Esophagus (tissue), 2 donors: ENCODE results near the gene PIK3CB. TPM values are rescaled to one million over a fixed set of nuclear protein-coding genes. Genes with fewer than 3 reads are reported as not detected.
"Not testable (repeated sequence)": the region's sequence is repeated elsewhere in the genome, so short reads cannot be mapped to it uniquely, and the experiment has no call there.

ENCODE experiments used
- H3K27ac ChIP-seq, 2 donors: one replicate each; pipeline ENCODE4 v1.5.1; 2013; ENCODE audit warnings: low read depth in 2 of 2, mild to moderate bottlenecking in 2 of 2, inconsistent platforms in 1 of 2, low read length in 1 of 2, moderate library complexity in 1 of 2
- H3K27me3 ChIP-seq, 2 donors: one replicate each; pipeline ENCODE4 v1.6.1; 2013; ENCODE audit warnings: low read length in 2 of 2, control low read depth in 1 of 2, mild to moderate bottlenecking in 1 of 2; ENCODE audit not compliant: insufficient read depth in 2 of 2, control insufficient read depth in 1 of 2
- H3K36me3 ChIP-seq, 2 donors: one replicate each; pipeline ENCODE4 v1.6.1; 2013; ENCODE audit warnings: low read length in 1 of 2; ENCODE audit not compliant: control insufficient read depth in 2 of 2, insufficient read depth in 2 of 2
- H3K4me1 ChIP-seq, 2 donors: one replicate each; pipeline ENCODE4 v1.6.1; 2013; ENCODE audit warnings: low read length in 1 of 2; ENCODE audit not compliant: control insufficient read depth in 2 of 2, insufficient read depth in 2 of 2
- H3K4me3 ChIP-seq, 2 donors: one replicate each; pipeline ENCODE4 v1.5.1; 2013; ENCODE audit warnings: low read length in 2 of 2, mild to moderate bottlenecking in 2 of 2, low read depth in 1 of 2, moderate library complexity in 1 of 2
- H3K9me3 ChIP-seq, 2 donors: one replicate each; pipeline ENCODE4 v1.6.1; 2013; ENCODE audit warnings: mild to moderate bottlenecking in 2 of 2, low read depth in 1 of 2, low read length in 1 of 2, moderate library complexity in 1 of 2; ENCODE audit not compliant: control insufficient read depth in 2 of 2, insufficient read depth in 1 of 2
- WGBS, 2 donors: extraction: QIAGEN DNeasy Blood & Tissue Kit; methylation state at CpG; one replicate each; pipeline ENCODE4 v1.1.7; 2013; 5-methylcytosine and 5-hydroxymethylcytosine counted together
- polyA plus RNA-seq, 2 donors: library from polyadenylated mRNA; stranded (reverse); fragments of 200-250 nt; gene quantifications; one replicate each; pipeline ENCODE4 v1.2.3, GENCODE V29; 2013
- donor health status: healthy with polysubstance abuse.
- donor health status: Bipolar disorder and iron deficiency.

The PIK3CB gene
- polyA plus RNA-seq, 2 donors: 7.5 to 10.6 TPM

DNA sequence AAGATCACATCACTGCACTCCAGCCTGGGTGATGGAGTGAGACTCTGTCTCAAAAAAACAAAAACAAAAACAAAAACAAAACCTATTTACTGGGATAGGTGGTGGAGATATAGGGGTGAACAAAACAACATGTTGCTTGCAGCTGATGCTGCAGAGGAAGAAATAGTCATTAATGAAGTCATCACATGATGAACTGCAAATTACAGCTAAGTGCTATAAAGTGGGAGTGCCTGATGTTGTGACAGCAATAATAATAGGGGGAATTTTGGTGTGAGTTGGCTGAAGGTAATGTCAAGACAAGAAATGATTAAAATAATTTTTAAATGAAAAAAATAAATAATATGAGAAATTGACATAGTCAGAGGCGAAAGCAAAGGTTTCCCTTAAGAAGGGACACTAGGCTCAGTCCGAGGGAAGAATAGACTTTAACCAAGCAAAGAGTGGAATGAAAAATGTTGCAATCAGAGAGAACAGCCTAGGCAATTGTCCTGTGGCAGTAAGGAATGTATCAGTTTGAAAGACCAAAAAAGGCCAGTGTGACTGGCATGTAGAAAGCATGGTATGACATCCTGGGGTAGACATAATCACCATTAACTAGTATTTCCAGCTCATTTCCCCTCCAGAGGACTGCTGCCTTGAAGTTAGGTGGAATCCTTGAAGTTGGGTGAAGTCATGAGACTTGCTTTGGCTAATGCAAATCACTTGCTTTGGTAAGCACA, 14.7 kb upstream of the PIK3CB start:
- H3K36me3 ChIP-seq: no peaks in the 10 kb centered on the region
- no peak overlapping the region for H3K27ac ChIP-seq
- H3K4me1 ChIP-seq: no peaks in the 10 kb centered on the region
- no peaks in the 10 kb centered on the region for H3K27me3 ChIP-seq
- H3K9me3 ChIP-seq: no peaks in the 10 kb centered on the region
- 77 to 89% methylated on average over 2 of the region's 2 CpGs for WGBS, 2 donors
- no peak overlapping the region for H3K4me3 ChIP-seq

- Histone ChIP-seq H3K4me1 (no peaks in the 10 kb centered on the region), H3K36me3 (no peaks in the 10 kb centered on the region), H3K27me3 (no peaks in the 10 kb centered on the region), H3K4me3 (no peak overlapping the region), H3K27ac (no peak overlapping the region), H3K9me3 (no peaks in the 10 kb centered on the region)
- WGBS, 2 donors: 93 to 94% methylated on average over 4 of the region's 4 CpGs
Measured at GRCh38 chr3:138848696-138849095, 14.0 kb upstream of the PIK3CB start.

DNA sequence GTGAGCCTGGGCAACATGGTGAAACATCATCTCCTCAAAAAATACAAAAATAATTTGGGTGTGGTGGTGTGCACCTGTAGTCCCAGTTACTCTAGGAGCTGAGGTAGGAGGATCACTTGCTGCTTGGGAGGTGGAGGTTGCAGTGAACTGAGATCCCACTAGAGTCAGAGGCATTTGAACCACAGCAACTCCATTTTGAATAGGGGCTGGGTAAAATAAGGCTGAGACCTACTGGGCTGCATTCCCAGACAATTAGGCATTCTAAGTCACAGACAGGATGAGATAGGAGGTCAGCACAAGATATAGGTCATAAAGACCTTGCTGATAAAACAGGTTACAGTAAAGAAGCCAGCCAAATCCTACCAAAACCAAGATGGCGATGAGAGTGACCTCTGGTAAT, 12.1 kb upstream of the PIK3CB start:
- not testable (repeated sequence) for H3K4me3 ChIP-seq, H3K36me3 ChIP-seq, H3K9me3 ChIP-seq, H3K27ac ChIP-seq, H3K27me3 ChIP-seq, H3K4me1 ChIP-seq
- WGBS, 2 donors: 98 to 100% methylated on average over 1 of the region's 1 CpG

- Histone ChIP-seq H3K27ac (no peak overlapping the region), H3K27me3 (no peaks in the 10 kb centered on the region), H3K9me3 (no peaks in the 10 kb centered on the region), H3K4me3 (no peak overlapping the region), H3K4me1 (no peaks in the 10 kb centered on the region), H3K36me3 (no peaks in the 10 kb centered on the region)
- 73 to 79% methylated on average over 10 of the region's 10 CpGs for WGBS, 2 donors
Measured at GRCh38 chr3:138846262-138846791, 11.6 kb upstream of the PIK3CB start.

DNA sequence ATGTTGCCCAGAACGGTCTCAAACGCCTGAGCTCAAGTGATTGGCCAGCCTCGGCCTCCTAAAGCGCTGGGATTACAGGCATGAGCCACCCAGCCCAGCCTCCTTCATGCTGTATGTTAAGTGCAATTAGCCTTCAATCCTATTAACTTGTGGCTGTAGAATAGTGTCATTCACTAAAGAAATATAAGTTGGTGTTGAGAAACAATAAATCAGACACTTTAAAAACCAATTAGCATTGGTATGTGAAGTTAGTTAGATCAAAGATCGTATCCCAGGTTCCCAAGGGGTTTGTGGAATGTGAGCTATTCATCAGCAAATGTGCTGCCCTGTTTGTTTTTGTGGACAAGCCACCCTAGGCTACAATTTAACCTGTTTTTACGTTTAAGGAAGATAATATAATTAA, 11.0 kb upstream of the PIK3CB start:
- H3K27me3 ChIP-seq: no peaks in the 10 kb centered on the region
- H3K36me3 ChIP-seq: no peaks in the 10 kb centered on the region
- no peaks in the 10 kb centered on the region for H3K9me3 ChIP-seq
- 65 to 83% methylated on average over 6 of the region's 6 CpGs for WGBS, 2 donors
- no peak overlapping the region for H3K4me3 ChIP-seq
- no peaks in the 10 kb centered on the region for H3K4me1 ChIP-seq
- no peak overlapping the region for H3K27ac ChIP-seq

- no peak overlapping the region for H3K27ac ChIP-seq
- no peaks in the 10 kb centered on the region for H3K36me3 ChIP-seq
- H3K4me3 ChIP-seq: no peak overlapping the region
- H3K27me3 ChIP-seq: no peaks in the 10 kb centered on the region
- WGBS, 2 donors: 89 to 91% methylated on average over 7 of the region's 7 CpGs
- no peaks in the 10 kb centered on the region for H3K9me3 ChIP-seq
- H3K4me1 ChIP-seq: no peaks in the 10 kb centered on the region
Measured at GRCh38 chr3:138845181-138845601, 10.5 kb upstream of the PIK3CB start.

DNA sequence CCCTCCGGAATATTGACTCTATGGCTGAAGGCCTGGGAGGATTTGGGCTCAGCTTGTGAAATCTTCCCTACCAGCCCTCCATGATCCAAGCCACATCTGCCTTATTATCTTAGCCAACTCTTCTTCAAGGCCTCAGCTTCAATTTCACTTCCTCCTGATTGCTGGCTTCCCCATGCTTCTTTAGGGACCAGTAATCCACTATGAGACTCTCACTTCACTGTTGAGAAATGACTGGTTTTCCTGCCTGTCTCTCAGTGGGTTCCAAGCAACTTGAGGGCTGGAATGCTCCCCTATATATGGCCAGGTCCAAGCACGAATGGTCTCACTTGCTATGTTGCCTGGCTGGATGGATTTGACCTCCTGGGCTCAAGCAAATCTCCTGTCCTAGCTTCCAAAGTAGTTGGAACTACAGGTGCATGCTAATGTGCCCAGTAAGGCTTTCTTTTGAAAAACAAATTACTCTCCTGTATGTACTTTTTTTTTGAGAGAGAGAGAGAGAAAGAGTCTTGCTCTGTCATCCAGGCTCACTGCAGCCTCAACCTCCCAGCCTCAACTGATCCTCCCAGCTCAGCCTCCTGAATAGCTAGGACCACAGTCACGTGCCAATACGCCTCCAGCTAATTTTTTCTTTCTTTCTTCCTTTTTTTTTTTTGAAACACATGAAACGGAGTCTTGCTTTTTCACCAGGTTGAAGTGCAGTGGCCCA, 7.9 kb upstream of the PIK3CB start:
- no peak overlapping the region for H3K27ac ChIP-seq
- H3K27me3 ChIP-seq: no peaks in the 10 kb centered on the region
- no peaks in the 10 kb centered on the region for H3K4me1 ChIP-seq
- no peaks in the 10 kb centered on the region for H3K9me3 ChIP-seq
- no peak overlapping the region for H3K4me3 ChIP-seq
- no peaks in the 10 kb centered on the region for H3K36me3 ChIP-seq
- WGBS, 2 donors: 81 to 83% methylated on average over 5 of the region's 5 CpGs

DNA sequence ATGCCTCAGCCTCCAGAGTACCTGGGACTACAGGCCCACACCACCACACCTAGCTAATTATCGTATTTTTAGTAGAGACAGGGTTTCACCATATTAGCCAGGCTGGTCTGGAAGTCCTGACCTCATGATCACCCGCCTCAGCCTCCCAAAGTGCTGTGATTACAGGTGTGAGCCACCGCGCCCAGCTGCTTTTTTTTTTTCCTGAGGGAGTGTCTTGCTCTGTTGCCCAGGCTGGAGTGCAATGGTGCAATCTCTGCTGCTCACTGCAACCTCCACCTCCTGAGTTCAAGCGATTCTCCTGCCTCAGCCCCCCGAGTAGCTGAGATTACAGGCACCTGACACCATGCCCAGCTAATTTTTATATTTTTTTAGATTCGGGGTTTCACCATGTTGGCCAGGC, 3.7 kb upstream of the PIK3CB start:
- H3K27ac ChIP-seq, H3K27me3 ChIP-seq, H3K4me3 ChIP-seq, H3K9me3 ChIP-seq, H3K4me1 ChIP-seq, H3K36me3 ChIP-seq: not testable (repeated sequence)
- 97% methylated on average over 7 of the region's 7 CpGs for WGBS, 2 donors

GRCh38 chr3:138835846-138836245, 1.1 kb upstream of the PIK3CB start:
- H3K4me1 ChIP-seq, H3K36me3 ChIP-seq, H3K4me3 ChIP-seq, H3K27me3 ChIP-seq, H3K9me3 ChIP-seq: not testable (repeated sequence)
- WGBS, 2 donors: 95 to 97% methylated on average over 19 of the region's 19 CpGs
- H3K27ac ChIP-seq: peak overlapping the region in 1 of 2 donors; percentile 13

- Histone ChIP-seq H3K36me3 (no peaks in the 10 kb centered on the region), H3K4me3 (peak overlapping the region; percentile 76 to 99), H3K27ac (peak overlapping the region; percentile 93 to 98), H3K9me3 (no peaks in the 10 kb centered on the region), H3K27me3 (no peaks in the 10 kb centered on the region), H3K4me1 (no peaks in the 10 kb centered on the region)
- 40 to 41% methylated on average over 4 of the region's 4 CpGs for WGBS, 2 donors
Measured at GRCh38 chr3:138835397-138835757, 649 bp upstream of the PIK3CB start.
